Brain microvascular endothelial cell (primary cell): ENCODE results near the gene WNT5B.

Experiments
- DNase-seq: peaks from one replicate; pipeline ENCODE4 v3.0.0-alpha.2; 2020
- H3K27ac ChIP-seq: fragments of 250-450 bp; sonication (Bioruptor Pico); 2 replicates; pipeline ENCODE4 v1.5.1; 2020; ENCODE audit warnings: mild to moderate bottlenecking, moderate library complexity
- H3K27me3 ChIP-seq: fragments of 250-450 bp; sonication (Bioruptor Pico); replicated peaks from 2 replicates; pipeline ENCODE4 v1.5.1; 2020; ENCODE audit warnings: mild to moderate bottlenecking
- H3K36me3 ChIP-seq: fragments of 250-450 bp; sonication (Bioruptor Pico); replicated peaks from 2 replicates; pipeline ENCODE4 v1.5.1; 2020; ENCODE audit warnings: mild to moderate bottlenecking
- H3K4me3 ChIP-seq: 2 replicates; pipeline ENCODE4 v1.5.1; 2011; ENCODE audit warnings: low read depth, mild to moderate bottlenecking, control low read depth, low read length, moderate library complexity
- CTCF ChIP-seq: IDR thresholded peaks from 2 replicates; pipeline ENCODE4 v1.5.1; 2011; ENCODE audit warnings: low read depth, mild to moderate bottlenecking, moderate library complexity, low read length, control low read depth, inconsistent platforms; ENCODE audit errors: missing control alignments
- in situ Hi-C: cut with HindIII; loops from 2 replicates; pipeline ENCODE4 v1.10.0; 2017; ENCODE audit warnings: low sequenced_read_pairs, low pct_ligation_motif_present

Gene WNT5B

GRCh38 chr12:1583421-1584078 is 45.5 kb upstream of the WNT5B start:
- Histone ChIP-seq H3K27ac (no peak overlapping the region), H3K4me3 (peak overlapping the region; percentile 13), H3K36me3 (no peaks in the 10 kb centered on the region), H3K27me3 (no peaks in the 10 kb centered on the region)
- in situ Hi-C loops, result no loop called here
- peak; percentile 89 for TF ChIP-seq CTCF
- DNase-seq, result peak; percentile 67

- Histone ChIP-seq H3K36me3 (no peaks in the 10 kb centered on the region), H3K27ac (no peak overlapping the region), H3K4me3 (no peak overlapping the region), H3K27me3 (no peaks in the 10 kb centered on the region)
- no peak for DNase-seq
- in situ Hi-C loops, result no loop called here
- TF ChIP-seq CTCF, result no peak
These were observed 44.7 kb upstream of the WNT5B start for GRCh38 chr12:1584326-1584725.

GRCh38 chr12:1587927-1588574 is 41.0 kb upstream of the WNT5B start:
- DNase-seq, result no peak
- no peak overlapping the region for H3K27ac ChIP-seq

GRCh38 chr12:1588575-1588947 is 40.5 kb upstream of the WNT5B start:
- Histone ChIP-seq H3K27me3 (no peaks in the 10 kb centered on the region), H3K4me3 (no peak overlapping the region), H3K27ac (no peak overlapping the region), H3K36me3 (no peaks in the 10 kb centered on the region)
- no peak for TF ChIP-seq CTCF
- in situ Hi-C loops, result no loop called here
- no peak for DNase-seq

More at GRCh38 chr12:1587927-1588574, 41.0 kb upstream of the WNT5B start:
- in situ Hi-C loops, result no loop called here
- no peak overlapping the region for H3K4me3 ChIP-seq
- H3K36me3 ChIP-seq, result no peaks in the 10 kb centered on the region
- TF ChIP-seq CTCF, result no peak
- H3K27me3 ChIP-seq, result no peaks in the 10 kb centered on the region

GRCh38 chr12:1590221-1590979 is 38.6 kb upstream of the WNT5B start:
- Histone ChIP-seq H3K27me3 (no peaks in the 10 kb centered on the region), H3K36me3 (no peaks in the 10 kb centered on the region), H3K27ac (no peak overlapping the region), H3K4me3 (peak overlapping the region; percentile 72)
- no peak for DNase-seq
- TF ChIP-seq CTCF, result no peak
- in situ Hi-C loops, result no loop called here
